HL-60/S4 (cell line): ENCODE measurements around the gene OR52E1.

Experiments used
- in situ Hi-C: fragments of 300-500 bp; cut with MboI; formaldehyde crosslinking; loops from 2 replicates; pipeline ENCODE4 v1.14.3; 2022; ENCODE audit warnings: low sequenced_read_pairs

Gene OR52E1

GRCh38 chr11:5107285-5107684 is 37.9 kb downstream of the OR52E1 start:
- in situ Hi-C loops, result no loop called here

DNA sequence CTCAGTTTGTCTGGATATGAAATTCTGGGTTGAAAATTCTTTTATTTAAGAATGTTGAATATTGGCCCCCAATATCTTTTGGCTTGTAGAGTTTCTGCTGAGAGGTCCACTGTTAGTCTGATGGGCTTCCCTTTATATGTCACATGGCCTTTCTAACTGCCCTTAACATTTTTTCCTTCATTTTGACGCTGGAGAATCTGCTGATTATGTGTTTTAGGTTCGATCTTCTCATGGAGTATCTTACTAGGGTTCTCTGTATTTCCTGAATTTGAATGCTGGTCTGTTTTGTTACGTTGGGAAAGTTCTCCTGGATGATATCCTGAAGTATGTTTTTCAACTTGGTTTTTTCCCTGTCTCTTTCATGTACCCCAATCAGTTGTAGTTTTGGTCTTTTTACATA is 46.0 kb downstream of the OR52E1 start:
- in situ Hi-C loops, result no loop called here

DNA sequence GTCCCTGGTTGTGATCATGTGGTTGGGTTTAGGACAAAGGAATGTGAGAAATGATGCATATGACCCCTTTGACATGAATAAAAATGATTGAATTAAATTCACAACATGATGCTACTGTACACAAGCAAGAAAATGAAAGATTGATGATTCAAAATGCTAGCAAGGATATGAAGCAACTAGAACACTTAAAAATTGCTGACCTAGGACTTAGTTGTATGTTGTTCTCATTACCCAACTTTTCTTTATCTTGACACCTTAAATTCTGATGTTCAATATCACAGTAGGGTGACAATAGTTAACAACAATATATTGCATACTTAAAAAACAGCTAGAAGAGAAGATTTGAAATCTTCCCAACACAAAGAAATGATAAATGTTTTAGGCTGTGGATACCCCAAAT is 48.2 kb downstream of the OR52E1 start:
- in situ Hi-C loops, result no loop called here

- in situ Hi-C loops, result no loop called here
These were observed 49.5 kb downstream of the OR52E1 start for GRCh38 chr11:5118893-5119292.
